ENCODE data around the gene PLEKHA8.

DNA sequence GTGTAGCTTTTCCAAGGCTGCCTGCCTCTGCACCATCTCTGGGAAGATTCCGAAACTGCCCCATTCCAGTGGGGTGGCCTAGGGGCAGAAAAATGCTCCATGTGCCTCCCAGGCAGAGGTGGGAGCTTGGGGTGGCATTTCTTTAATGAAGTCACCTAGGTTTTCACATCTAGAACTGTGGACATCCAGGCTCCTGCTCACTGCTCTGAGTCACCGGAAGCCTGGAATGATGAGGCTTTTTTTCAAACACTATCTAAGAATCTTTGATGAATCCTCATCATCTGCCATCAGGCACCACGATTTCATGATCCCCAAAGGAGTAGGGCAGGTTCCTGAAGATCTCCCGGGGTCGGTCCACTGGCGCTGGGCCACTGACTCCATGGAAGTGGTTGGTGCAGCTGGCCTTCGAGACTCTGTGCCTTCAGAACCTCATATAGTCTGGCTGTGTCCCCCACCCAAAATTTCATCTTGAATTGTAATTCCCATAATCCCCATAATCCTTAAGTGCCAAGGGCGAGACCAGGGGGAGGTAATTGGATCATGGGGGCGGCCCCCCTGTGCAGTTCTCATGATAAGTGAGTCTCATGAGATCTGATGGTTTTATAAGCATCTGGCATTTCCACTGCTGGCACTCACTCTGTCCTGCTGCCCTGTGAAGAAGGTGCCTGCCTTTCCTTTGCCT lies 143.7 kb downstream of the PLEKHA8 start:
- TF ChIP-seq, protein P1, sequence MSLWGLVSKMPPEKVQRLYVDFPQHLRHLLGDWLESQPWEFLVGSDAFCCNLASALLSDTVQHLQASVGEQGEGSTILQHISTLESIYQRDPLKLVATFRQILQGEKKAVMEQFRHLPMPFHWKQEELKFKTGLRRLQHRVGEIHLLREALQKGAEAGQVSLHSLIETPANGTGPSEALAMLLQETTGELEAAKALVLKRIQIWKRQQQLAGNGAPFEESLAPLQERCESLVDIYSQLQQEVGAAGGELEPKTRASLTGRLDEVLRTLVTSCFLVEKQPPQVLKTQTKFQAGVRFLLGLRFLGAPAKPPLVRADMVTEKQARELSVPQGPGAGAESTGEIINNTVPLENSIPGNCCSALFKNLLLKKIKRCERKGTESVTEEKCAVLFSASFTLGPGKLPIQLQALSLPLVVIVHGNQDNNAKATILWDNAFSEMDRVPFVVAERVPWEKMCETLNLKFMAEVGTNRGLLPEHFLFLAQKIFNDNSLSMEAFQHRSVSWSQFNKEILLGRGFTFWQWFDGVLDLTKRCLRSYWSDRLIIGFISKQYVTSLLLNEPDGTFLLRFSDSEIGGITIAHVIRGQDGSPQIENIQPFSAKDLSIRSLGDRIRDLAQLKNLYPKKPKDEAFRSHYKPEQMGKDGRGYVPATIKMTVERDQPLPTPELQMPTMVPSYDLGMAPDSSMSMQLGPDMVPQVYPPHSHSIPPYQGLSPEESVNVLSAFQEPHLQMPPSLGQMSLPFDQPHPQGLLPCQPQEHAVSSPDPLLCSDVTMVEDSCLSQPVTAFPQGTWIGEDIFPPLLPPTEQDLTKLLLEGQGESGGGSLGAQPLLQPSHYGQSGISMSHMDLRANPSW (CRISPR knock-in tag; conservative IDR thresholded peaks at IDR 0.05; ENCODE audit: low read depth) = no peak
- TF ChIP-seq, protein P2, sequence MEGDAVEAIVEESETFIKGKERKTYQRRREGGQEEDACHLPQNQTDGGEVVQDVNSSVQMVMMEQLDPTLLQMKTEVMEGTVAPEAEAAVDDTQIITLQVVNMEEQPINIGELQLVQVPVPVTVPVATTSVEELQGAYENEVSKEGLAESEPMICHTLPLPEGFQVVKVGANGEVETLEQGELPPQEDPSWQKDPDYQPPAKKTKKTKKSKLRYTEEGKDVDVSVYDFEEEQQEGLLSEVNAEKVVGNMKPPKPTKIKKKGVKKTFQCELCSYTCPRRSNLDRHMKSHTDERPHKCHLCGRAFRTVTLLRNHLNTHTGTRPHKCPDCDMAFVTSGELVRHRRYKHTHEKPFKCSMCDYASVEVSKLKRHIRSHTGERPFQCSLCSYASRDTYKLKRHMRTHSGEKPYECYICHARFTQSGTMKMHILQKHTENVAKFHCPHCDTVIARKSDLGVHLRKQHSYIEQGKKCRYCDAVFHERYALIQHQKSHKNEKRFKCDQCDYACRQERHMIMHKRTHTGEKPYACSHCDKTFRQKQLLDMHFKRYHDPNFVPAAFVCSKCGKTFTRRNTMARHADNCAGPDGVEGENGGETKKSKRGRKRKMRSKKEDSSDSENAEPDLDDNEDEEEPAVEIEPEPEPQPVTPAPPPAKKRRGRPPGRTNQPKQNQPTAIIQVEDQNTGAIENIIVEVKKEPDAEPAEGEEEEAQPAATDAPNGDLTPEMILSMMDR (IDR thresholded peaks at IDR 0.05) = no peak
- TF ChIP-seq, protein P3, sequence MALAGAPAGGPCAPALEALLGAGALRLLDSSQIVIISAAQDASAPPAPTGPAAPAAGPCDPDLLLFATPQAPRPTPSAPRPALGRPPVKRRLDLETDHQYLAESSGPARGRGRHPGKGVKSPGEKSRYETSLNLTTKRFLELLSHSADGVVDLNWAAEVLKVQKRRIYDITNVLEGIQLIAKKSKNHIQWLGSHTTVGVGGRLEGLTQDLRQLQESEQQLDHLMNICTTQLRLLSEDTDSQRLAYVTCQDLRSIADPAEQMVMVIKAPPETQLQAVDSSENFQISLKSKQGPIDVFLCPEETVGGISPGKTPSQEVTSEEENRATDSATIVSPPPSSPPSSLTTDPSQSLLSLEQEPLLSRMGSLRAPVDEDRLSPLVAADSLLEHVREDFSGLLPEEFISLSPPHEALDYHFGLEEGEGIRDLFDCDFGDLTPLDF (CRISPR knock-in tag; IDR thresholded peaks at IDR 0.05) = no peak
- TF ChIP-seq ZNF423 (CRISPR knock-in tag; IDR thresholded peaks at IDR 0.05) = no peak
- no peak for TF ChIP-seq NFYB (CRISPR knock-in tag; conservative IDR thresholded peaks at IDR 0.05; ENCODE audit: low read depth)
- TF ChIP-seq, protein P4, sequence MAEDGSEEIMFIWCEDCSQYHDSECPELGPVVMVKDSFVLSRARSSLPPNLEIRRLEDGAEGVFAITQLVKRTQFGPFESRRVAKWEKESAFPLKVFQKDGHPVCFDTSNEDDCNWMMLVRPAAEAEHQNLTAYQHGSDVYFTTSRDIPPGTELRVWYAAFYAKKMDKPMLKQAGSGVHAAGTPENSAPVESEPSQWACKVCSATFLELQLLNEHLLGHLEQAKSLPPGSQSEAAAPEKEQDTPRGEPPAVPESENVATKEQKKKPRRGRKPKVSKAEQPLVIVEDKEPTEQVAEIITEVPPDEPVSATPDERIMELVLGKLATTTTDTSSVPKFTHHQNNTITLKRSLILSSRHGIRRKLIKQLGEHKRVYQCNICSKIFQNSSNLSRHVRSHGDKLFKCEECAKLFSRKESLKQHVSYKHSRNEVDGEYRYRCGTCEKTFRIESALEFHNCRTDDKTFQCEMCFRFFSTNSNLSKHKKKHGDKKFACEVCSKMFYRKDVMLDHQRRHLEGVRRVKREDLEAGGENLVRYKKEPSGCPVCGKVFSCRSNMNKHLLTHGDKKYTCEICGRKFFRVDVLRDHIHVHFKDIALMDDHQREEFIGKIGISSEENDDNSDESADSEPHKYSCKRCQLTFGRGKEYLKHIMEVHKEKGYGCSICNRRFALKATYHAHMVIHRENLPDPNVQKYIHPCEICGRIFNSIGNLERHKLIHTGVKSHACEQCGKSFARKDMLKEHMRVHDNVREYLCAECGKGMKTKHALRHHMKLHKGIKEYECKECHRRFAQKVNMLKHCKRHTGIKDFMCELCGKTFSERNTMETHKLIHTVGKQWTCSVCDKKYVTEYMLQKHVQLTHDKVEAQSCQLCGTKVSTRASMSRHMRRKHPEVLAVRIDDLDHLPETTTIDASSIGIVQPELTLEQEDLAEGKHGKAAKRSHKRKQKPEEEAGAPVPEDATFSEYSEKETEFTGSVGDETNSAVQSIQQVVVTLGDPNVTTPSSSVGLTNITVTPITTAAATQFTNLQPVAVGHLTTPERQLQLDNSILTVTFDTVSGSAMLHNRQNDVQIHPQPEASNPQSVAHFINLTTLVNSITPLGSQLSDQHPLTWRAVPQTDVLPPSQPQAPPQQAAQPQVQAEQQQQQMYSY (CRISPR knock-in tag; IDR thresholded peaks at IDR 0.05) = no peak
- TF ChIP-seq ZNF232 (CRISPR knock-in tag; IDR thresholded peaks at IDR 0.05) = no peak
- TF ChIP-seq CBFB (CRISPR knock-in tag; IDR thresholded peaks at IDR 0.05; ENCODE audit: low read depth) = no peak
- TF ChIP-seq, protein P5, sequence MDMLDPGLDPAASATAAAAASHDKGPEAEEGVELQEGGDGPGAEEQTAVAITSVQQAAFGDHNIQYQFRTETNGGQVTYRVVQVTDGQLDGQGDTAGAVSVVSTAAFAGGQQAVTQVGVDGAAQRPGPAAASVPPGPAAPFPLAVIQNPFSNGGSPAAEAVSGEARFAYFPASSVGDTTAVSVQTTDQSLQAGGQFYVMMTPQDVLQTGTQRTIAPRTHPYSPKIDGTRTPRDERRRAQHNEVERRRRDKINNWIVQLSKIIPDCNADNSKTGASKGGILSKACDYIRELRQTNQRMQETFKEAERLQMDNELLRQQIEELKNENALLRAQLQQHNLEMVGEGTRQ (CRISPR knock-in tag; IDR thresholded peaks at IDR 0.05) = no peak
